HEK293 (cell line): ENCODE results near the gene CRIP2.

Source experiments
- HIC1 ChIP-seq: fragments of 450-650 bp; formaldehyde crosslinking; IDR thresholded peaks from 2 replicates; pipeline ENCODE4 v1.5.1; 2016; ENCODE audit warnings: missing biosample characterization, missing genetic modification characterization
- KLF1 ChIP-seq: fragments of 450-650 bp; formaldehyde crosslinking; IDR thresholded peaks from 2 replicates; pipeline ENCODE4 v1.5.1; 2016; ENCODE audit warnings: missing biosample characterization, missing genetic modification characterization
- KLF10 ChIP-seq: fragments of 450-650 bp; IDR thresholded peaks from 2 replicates; pipeline ENCODE4 v1.5.1; 2018; ENCODE audit warnings: missing biosample characterization, mild to moderate bottlenecking, missing genetic modification characterization
- KLF17 ChIP-seq: fragments of 450-650 bp; formaldehyde crosslinking; IDR thresholded peaks from 2 replicates; pipeline ENCODE4 v1.5.1; 2016; ENCODE audit warnings: missing biosample characterization, missing genetic modification characterization
- KLF8 ChIP-seq: fragments of 450-650 bp; formaldehyde crosslinking; IDR thresholded peaks from 2 replicates; pipeline ENCODE4 v1.5.1; 2016; ENCODE audit warnings: missing biosample characterization, missing genetic modification characterization
- KLF9 ChIP-seq: fragments of 450-650 bp; formaldehyde crosslinking; IDR thresholded peaks from 2 replicates; pipeline ENCODE4 v1.5.1; 2016; ENCODE audit warnings: missing biosample characterization, missing genetic modification characterization, low read depth
- PRDM2 ChIP-seq: fragments of 450-650 bp; formaldehyde crosslinking; IDR thresholded peaks from 2 replicates; pipeline ENCODE4 v1.5.1; 2016; ENCODE audit warnings: missing biosample characterization, missing genetic modification characterization, borderline replicate concordance
- SP3 ChIP-seq: fragments of 450-650 bp; formaldehyde crosslinking; IDR thresholded peaks from 2 replicates; pipeline ENCODE4 v1.5.1; 2016; ENCODE audit warnings: missing biosample characterization, missing genetic modification characterization
- SP7 ChIP-seq: fragments of 450-650 bp; formaldehyde crosslinking; IDR thresholded peaks from 2 replicates; pipeline ENCODE4 v1.5.1; 2016; ENCODE audit warnings: missing biosample characterization, missing genetic modification characterization
- ZBTB6 ChIP-seq: fragments of 450-650 bp; formaldehyde crosslinking; IDR thresholded peaks from 2 replicates; pipeline ENCODE4 v1.5.1; 2017; ENCODE audit warnings: missing biosample characterization, missing genetic modification characterization
- ZBTB7A ChIP-seq: fragments of 450-650 bp; formaldehyde crosslinking; IDR thresholded peaks from 2 replicates; pipeline ENCODE4 v1.5.1; 2016; ENCODE audit warnings: low read depth, missing biosample characterization, missing genetic modification characterization
- ZFHX2 ChIP-seq: fragments of 450-650 bp; formaldehyde crosslinking; conservative IDR thresholded peaks from 2 replicates; pipeline ENCODE4 v1.5.1; 2016; ENCODE audit warnings: missing biosample characterization, missing genetic modification characterization
- ZNF341 ChIP-seq: fragments of 450-650 bp; formaldehyde crosslinking; IDR thresholded peaks from 2 replicates; pipeline ENCODE4; 2016; ENCODE audit warnings: low read depth, missing biosample characterization, missing genetic modification characterization
- ZNF350 ChIP-seq: fragments of 450-650 bp; formaldehyde crosslinking; IDR thresholded peaks from 2 replicates; pipeline ENCODE4 v1.5.0; 2017; ENCODE audit warnings: missing biosample characterization, mild to moderate bottlenecking, missing genetic modification characterization
- ZNF394 ChIP-seq: fragments of 450-650 bp; formaldehyde crosslinking; IDR thresholded peaks from 2 replicates; pipeline ENCODE4 v1.5.1; 2016; ENCODE audit warnings: missing biosample characterization, missing genetic modification characterization, mild to moderate bottlenecking, moderate library complexity, borderline replicate concordance
- ZNF449 ChIP-seq: fragments of 450-650 bp; formaldehyde crosslinking; IDR thresholded peaks from 2 replicates; pipeline ENCODE4 v1.5.1; 2017; ENCODE audit warnings: missing biosample characterization, mild to moderate bottlenecking, missing genetic modification characterization, moderate library complexity
- ZNF561 ChIP-seq: fragments of 450-650 bp; IDR thresholded peaks from 2 replicates; pipeline ENCODE4 v1.5.1; 2018; ENCODE audit warnings: missing biosample characterization, missing genetic modification characterization, borderline replicate concordance
- ZNF621 ChIP-seq: fragments of 450-650 bp; formaldehyde crosslinking; IDR thresholded peaks from 2 replicates; pipeline ENCODE4 v1.5.1; 2017; ENCODE audit warnings: missing biosample characterization, missing genetic modification characterization
- ZNF692 ChIP-seq: fragments of 450-650 bp; formaldehyde crosslinking; IDR thresholded peaks from 2 replicates; pipeline ENCODE4 v1.5.1; 2016; ENCODE audit warnings: missing biosample characterization, missing genetic modification characterization
- ZNF701 ChIP-seq: fragments of 450-650 bp; formaldehyde crosslinking; IDR thresholded peaks from 2 replicates; pipeline ENCODE4 v1.5.1; 2016; ENCODE audit warnings: missing biosample characterization, missing genetic modification characterization
- ZNF704 ChIP-seq: fragments of 450-650 bp; formaldehyde crosslinking; IDR thresholded peaks from 2 replicates; pipeline ENCODE4 v1.5.1; 2016; ENCODE audit warnings: missing biosample characterization, missing genetic modification characterization
- ZSCAN30 ChIP-seq: fragments of 450-650 bp; IDR thresholded peaks from 2 replicates; pipeline ENCODE4 v1.5.1; 2018; ENCODE audit warnings: missing biosample characterization, mild to moderate bottlenecking, missing genetic modification characterization, moderate library complexity

The CRIP2 gene

GRCh38 chr14:105473677-105474482, 741 bp upstream of the CRIP2 start (continued):
- TF ChIP-seq ZBTB6: peak; percentile 70
- peak; percentile 49; the same call in 1 of the 2 replicates for TF ChIP-seq KLF10 (tag by site-specific recombination)
- no peak for TF ChIP-seq ZNF350
- peak; percentile 98 for TF ChIP-seq KLF9 (tag by site-specific recombination)
- peak; percentile 98 for TF ChIP-seq ZFHX2 (tag by site-specific recombination)
- TF ChIP-seq ZNF701 (tag by site-specific recombination): no peak
- no peak for TF ChIP-seq ZNF621
- TF ChIP-seq HIC1: peak; percentile 70
- no peak for TF ChIP-seq ZNF449 (tag by site-specific recombination)
- TF ChIP-seq ZNF341 (tag by site-specific recombination): peak; percentile 96
- TF ChIP-seq SP3 (tag by site-specific recombination): peak; percentile 94
- peak; percentile 61; the same call in 1 of the 2 replicates for TF ChIP-seq ZNF692 (tag by site-specific recombination)
- TF ChIP-seq PRDM2 (tag by site-specific recombination): 0 out of 2 replicates have a peak, but pooled peaks have one; percentile 70
- peak; percentile 26; the same call in 1 of the 2 replicates for TF ChIP-seq ZNF561 (tag by site-specific recombination)
- no peak for TF ChIP-seq ZNF394 (tag by site-specific recombination)
- 0 out of 2 replicates have a peak, but pooled peaks have one; percentile 50 for TF ChIP-seq ZSCAN30 (tag by site-specific recombination)
- TF ChIP-seq SP7 (tag by site-specific recombination): peak; percentile 84
- peak; percentile 100 for TF ChIP-seq KLF1 (tag by site-specific recombination)
- TF ChIP-seq KLF17 (tag by site-specific recombination): peak; percentile 84
- peak; percentile 76 for TF ChIP-seq ZBTB7A (tag by site-specific recombination)
- no peak for TF ChIP-seq ZNF704
- peak; percentile 89; the same call in 1 of the 2 replicates for TF ChIP-seq KLF8
